Heart right ventricle (tissue), 16 donors: ENCODE data around the gene CRMP1. TPM values are rescaled to one million over a fixed set of nuclear protein-coding genes. Genes with fewer than 3 reads are reported as not detected.

Source experiments
- ATAC-seq, 8 donors: fragments of 200-7000 bp; cut with Tn5 transposase; one replicate each; pipeline ENCODE4 v1.9.1; 2020; ENCODE audit warnings: mild to moderate bottlenecking in 8 of 8, moderate library complexity in 8 of 8, moderate number of reproducible peaks in 1 of 8
- DNase-seq, 2 donors: peaks; one replicate each; pipeline ENCODE4 v3.0.0-alpha.2; 2020
- H3K27ac ChIP-seq, 10 donors: fragments of 200-600 bp; sonication (generic) in 2 of 10; one replicate each; pipeline versions ENCODE4 v1.5.0 to v1.8.0; 2020 to 2022; ENCODE audit warnings: mild to moderate bottlenecking in 3 of 10
- H3K27me3 ChIP-seq, 7 donors: fragments of 200-600 bp; one replicate each; pipeline ENCODE4 v1.8.0; 2021 to 2022; ENCODE audit warnings: mild to moderate bottlenecking in 2 of 7
- H3K36me3 ChIP-seq, 9 donors: fragments of 200-600 bp; sonication (generic) in 1 of 9; one replicate each; pipeline versions ENCODE4 v1.5.0 to v1.8.0; 2020 to 2022; ENCODE audit warnings: mild to moderate bottlenecking in 2 of 9
- H3K4me1 ChIP-seq, 9 donors: fragments of 200-600 bp; sonication (generic) in 1 of 9; one replicate each; pipeline versions ENCODE4 v1.5.0 to v1.8.0; 2020 to 2022; ENCODE audit warnings: mild to moderate bottlenecking in 4 of 9
- H3K4me3 ChIP-seq, 10 donors: fragments of 200-600 bp; sonication (generic) in 2 of 10; one replicate each; pipeline versions ENCODE4 v1.5.0 to v1.8.0; 2020 to 2022; ENCODE audit warnings: mild to moderate bottlenecking in 7 of 10, moderate library complexity in 2 of 10
- H3K9me3 ChIP-seq, 11 donors: fragments of 200-600 bp in 10 of 11; sonication (generic) in 2 of 11; one replicate each; pipeline versions ENCODE4 v1.5.0 to v1.8.0; 2013 to 2022; ENCODE audit warnings: mild to moderate bottlenecking in 2 of 11, control low read depth in 1 of 11, moderate library complexity in 1 of 11
- CTCF ChIP-seq, 9 donors: fragments of 200-600 bp; sonication (generic) in 2 of 9; IDR thresholded peaks; one replicate each; pipeline versions ENCODE4 v1.5.0 to v1.8.0; 2021 to 2022; ENCODE audit warnings: antibody characterized with exemption in 9 of 9, mild to moderate bottlenecking in 5 of 9, moderate library complexity in 1 of 9
- WGBS, 2 donors: extraction: QIAGEN DNeasy Blood & Tissue Kit; methylation state at CpG; one replicate each; pipeline ENCODE4 v1.1.7; 2013; ENCODE audit warnings: inconsistent platforms in 1 of 2; 5-methylcytosine and 5-hydroxymethylcytosine counted together
- intact Hi-C, 10 donors: fragments of 100-400 bp; cut with DNase I; formaldehyde crosslinking; loops; one replicate each; pipeline versions ENCODE4 v1.11.1 to v1.14.2; 2022
- polyA plus RNA-seq, 2 donors: library from polyadenylated mRNA; stranded (reverse); fragments of 200-250 nt; gene quantifications; one replicate each; pipeline ENCODE4 v1.2.3, GENCODE V29; 2013
- total RNA-seq, 10 donors: library from RNA; stranded (reverse); fragmentation: NEBNext Ultra II Directional in 3 of 10; extraction: Animal tissue kit (Norgen Biotek cat#: 25700) in 3 of 10; gene quantifications; one replicate each; pipeline versions ENCODE4 v1.2.1 to v1.2.4, GENCODE V29; 2021 to 2023
- donor health status: Arrhythmogenic right ventricular cardiomyopathy.
- donor health status: ischemic (EF 13 %, LVEDD 7.1; RV severe dilation, severe dysfunction).
- donor health status: healthy with polysubstance abuse.
- donor health status: DM: no; HTN: yes; CAD: no.
- donor health status: DM: no; HTN: no; CAD: no.
- donor health status: ischemic (EF 25% LVEDD 6.9; RV normal size, moderate dysfunction).
- donor health status: ischemic (EF 25% LVEDD 5.7; RV mildly dilated, moderate dysfunction).
- donor health status: healthy.
- donor health status: DM: yes; HTN: yes; CAD: no.
- donor health status: Ischemic cardiomyopathy.
- donor health status: ischemic (EF 35%, LVEDD 5.7; RV mildly dilated, moderate dysfunction).
- donor health status: nonischemic (EF 11% LVEDD 7.7; RV severe dilation, severe dysfunction).
- donor health status: DM: yes; HTN: yes; CAD: no.
- donor health status: PGD.
- donor health status: ischemic (EF 29% LVEDD 5.4; RV normal size, mild dysfunction).
- donor health status: nonischemic (EF 23%, LVEDD 6.1; RV moderate dilation, normal function).

The CRMP1 gene
- total and polyA plus RNA-seq, 12 donors, result 0.40 to 2.3 (median 0.95) TPM

DNA sequence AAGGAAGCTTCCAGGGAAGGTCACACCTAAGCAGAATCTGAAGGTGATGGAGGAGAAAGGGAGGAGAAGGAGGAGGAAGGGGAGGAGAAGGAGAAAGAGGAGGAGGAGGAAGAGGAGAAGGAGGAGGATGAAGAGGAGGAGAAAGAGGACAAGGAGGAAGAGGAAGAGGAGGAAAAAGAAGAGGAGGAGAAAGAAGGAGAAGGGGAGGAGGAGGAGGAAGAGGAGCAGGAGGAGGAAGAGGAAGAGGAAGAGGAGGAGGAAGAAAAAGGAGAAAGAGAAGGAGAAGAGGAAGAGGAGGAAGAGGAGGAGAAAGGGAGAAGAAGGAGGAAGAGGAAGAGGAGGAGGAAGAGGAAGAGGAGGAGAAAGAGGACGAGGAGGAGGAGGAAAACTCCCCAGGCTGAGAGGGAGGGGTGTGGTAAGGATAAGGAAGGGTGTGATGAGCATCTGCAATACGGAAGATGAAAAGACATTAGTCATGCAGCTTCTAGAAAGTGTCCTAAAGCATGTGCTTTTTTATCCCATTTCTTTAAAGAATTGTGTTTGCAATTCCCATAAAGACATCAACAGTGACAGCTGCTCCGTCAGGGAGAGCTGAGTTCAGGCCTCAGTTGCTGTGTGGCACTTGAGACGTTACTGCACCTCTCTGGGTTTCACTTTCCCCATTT is 41.1 kb downstream of the CRMP1 start:
- no peak overlapping the region for H3K4me3 ChIP-seq

GRCh38 chr4:5845035-5845905 is 47.6 kb downstream of the CRMP1 start:
- ATAC-seq, result peak in 1 of 8 donors; percentile 21
- TF ChIP-seq CTCF (IDR thresholded peaks at IDR 0.05), result no peak
- Histone ChIP-seq H3K36me3 (no peaks in the 10 kb centered on the region), H3K9me3 (no peaks in the 10 kb centered on the region), H3K4me3 (no peak overlapping the region), H3K27me3 (peaks cover 0 to 16% (median 7%) of the 10 kb centered on the region in 7 donors), H3K4me1 (peaks cover 0 to 24% (median 7%) of the 10 kb centered on the region in 9 donors), H3K27ac (no peak overlapping the region)
- DNase-seq, result no peak
- intact Hi-C loops, result no loop called here
- WGBS, 2 donors, result 69 to 71% methylated on average over 13 of the region's 13 CpGs

More for the DNA sequence above, 41.1 kb downstream of the CRMP1 start:
- TF ChIP-seq CTCF (IDR thresholded peaks at IDR 0.05), result no peak
- H3K27ac ChIP-seq, result no peak overlapping the region
- DNase-seq (no peak), ATAC-seq (no peak)
- H3K9me3 ChIP-seq, result no peaks in the 10 kb centered on the region
- H3K27me3 ChIP-seq, result peaks cover 0 to 17% (median 10%) of the 10 kb centered on the region in 7 donors
- no peaks in the 10 kb centered on the region for H3K4me1 ChIP-seq
- H3K36me3 ChIP-seq, result no peaks in the 10 kb centered on the region
- WGBS, 2 donors, result 76 to 80% methylated on average over 4 of the region's 4 CpGs
- intact Hi-C loops, result no loop called here

GRCh38 chr4:5843573-5844530 is 49.0 kb downstream of the CRMP1 start:
- Histone ChIP-seq H3K36me3 (no peaks in the 10 kb centered on the region), H3K9me3 (no peaks in the 10 kb centered on the region), H3K4me3 (no peak overlapping the region), H3K4me1 (peaks cover 0 to 26% (median 10%) of the 10 kb centered on the region in 9 donors), H3K27ac (peak overlapping the region in 3 of 10 donors; percentile 31 to 43 (median 37)), H3K27me3 (peaks cover 0 to 16% (median 0%) of the 10 kb centered on the region in 7 donors)
- peak in 1 of 8 donors; percentile 35 for ATAC-seq
- intact Hi-C loops, result no loop called here
- no peak for DNase-seq
- 52% methylated on average over 18 of the region's 18 CpGs for WGBS, 2 donors
- no peak for TF ChIP-seq CTCF (IDR thresholded peaks at IDR 0.05)

DNA sequence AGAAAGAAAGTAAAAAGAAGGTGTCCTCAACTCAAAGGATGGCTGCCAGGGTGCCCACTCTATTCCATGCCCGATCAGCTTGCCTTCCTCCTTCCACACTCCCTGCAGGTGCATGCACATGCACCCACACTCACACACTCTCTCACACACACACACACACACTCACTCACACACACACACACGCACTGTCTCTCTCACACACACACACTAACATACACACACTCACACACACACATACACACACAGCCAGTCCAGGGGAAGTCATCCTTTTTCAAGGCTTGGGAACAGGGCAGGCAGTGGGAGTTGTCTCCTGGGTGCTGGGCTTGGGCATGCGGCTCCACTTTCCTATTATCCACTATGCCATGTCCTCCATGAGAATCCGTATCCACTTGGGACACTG is 50.4 kb downstream of the CRMP1 start:
- Histone ChIP-seq H3K4me1 (peaks cover 0 to 26% (median 10%) of the 10 kb centered on the region in 9 donors), H3K9me3 (no peaks in the 10 kb centered on the region), H3K27me3 (peaks cover 0 to 10% (median 0%) of the 10 kb centered on the region in 7 donors), H3K27ac (no peak overlapping the region), H3K36me3 (no peaks in the 10 kb centered on the region), H3K4me3 (no peak overlapping the region)
- no peak for DNase-seq
- WGBS, 2 donors, result 92 to 93% methylated on average over 4 of the region's 4 CpGs
- intact Hi-C loops, result no loop called here
- TF ChIP-seq CTCF (IDR thresholded peaks at IDR 0.05), result no peak
- no peak for ATAC-seq
